SIG-M5 treated with dmso at 0.1 percent for 504 hours (cell line): ENCODE measurements around the gene IGF2BP1.
A peak's percentile ranks its signal among the peaks of the same experiment; 100 is the strongest.
"Not testable (repeated sequence)": the region's sequence is repeated elsewhere in the genome, so short reads cannot be mapped to it uniquely, and the experiment has no call there.

Experiments used
- DNase-seq: peaks from one replicate; lab custom pipeline; 2025; ENCODE audit not compliant: unreplicated experiment; lab: John Stamatoyannopoulos, UW

IGF2BP1 gene

DNA sequence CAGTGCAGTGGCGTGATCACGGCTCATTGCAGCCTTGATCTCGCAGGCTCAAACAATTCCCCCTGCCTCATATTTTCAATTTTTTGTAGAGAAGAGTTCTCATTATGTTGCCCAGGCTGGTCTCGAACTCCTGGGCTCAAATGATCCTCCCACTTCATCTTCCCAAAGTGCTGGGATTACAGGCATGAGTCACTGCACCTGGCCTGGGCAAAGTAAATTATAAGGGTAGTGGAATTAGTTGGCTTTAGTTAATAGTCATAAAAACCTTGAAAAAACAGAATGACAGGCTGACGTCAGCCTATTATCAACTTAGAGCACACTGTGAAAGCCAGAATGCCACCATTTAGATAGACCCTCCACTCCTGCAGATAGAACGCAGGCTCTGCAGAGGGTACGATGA, 91.9 kb downstream of the IGF2BP1 start:
- no peak for DNase-seq

DNA sequence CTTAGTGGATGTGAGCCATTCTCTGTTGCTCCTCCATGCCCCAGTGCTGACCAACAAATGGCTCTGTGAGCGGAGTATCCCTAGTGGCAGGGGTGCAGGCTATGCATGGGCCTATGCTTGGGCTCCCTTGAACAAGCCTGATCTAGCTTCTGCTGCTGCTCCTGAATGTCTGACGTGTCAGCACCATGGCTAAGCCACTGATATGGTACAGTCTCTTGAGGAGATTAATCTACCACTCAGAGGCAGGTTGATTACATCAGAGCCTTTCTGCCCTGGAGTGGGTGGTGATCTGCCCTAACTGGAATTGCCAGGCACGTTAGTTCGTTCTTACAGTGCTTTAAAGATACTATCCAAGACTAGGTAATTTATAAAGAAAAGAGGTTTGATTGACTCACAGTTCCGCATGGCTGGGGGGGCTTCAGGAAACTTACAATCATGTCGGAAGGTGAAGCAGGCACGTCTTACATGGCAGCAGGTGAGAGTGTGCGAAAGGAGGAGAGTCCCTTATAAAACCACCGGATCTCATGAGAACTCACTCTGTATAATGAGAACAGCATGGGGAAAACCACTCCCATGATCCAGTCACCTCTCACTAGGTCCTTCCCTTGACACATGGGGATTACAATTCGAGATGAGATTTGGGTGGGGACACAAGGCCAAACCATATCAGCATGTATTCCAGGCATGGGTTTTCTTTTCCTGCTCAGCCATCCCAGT, 93.9 kb downstream of the IGF2BP1 start:
- DNase-seq, result no peak

DNA sequence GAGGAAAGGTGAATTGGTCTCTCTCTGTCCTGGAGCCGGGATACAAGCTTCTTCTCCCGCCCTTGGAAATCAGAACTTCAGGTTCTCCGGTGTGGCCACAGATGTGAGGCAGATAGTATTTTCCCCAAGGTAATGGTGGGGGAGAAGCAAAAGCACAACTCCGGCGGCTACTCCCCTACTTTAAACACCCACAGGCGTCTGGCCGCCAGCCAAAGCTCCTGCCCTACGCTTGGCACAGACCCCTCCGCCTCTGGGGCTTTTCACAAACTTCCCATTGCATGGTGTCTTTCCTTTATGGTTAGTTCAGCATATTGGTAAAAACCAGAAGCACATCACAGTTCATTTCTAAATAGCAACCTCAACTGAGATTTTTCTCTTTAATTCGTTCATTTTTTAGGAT, 95.9 kb downstream of the IGF2BP1 start:
- no peak for DNase-seq

DNA sequence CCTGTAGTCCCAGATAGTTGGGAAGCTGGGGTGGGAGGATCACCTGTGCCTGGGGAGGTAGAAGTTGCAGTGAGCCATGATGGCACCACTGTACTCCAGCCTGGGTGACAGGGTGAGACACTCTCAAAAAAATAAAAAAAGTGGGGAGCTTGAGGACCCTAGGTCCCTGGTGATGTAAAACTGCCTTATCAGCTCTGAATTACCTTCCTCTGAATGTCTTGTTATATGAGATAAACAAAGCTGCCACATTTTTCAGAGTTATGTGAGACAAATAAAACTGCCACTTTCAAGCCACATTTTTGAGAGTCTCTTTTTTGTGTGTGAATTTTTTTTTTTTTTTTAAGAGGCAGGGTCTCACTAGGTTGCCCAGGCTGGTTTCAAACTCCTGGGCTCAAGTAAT, 103.4 kb downstream of the IGF2BP1 start:
- no peak for DNase-seq

DNA sequence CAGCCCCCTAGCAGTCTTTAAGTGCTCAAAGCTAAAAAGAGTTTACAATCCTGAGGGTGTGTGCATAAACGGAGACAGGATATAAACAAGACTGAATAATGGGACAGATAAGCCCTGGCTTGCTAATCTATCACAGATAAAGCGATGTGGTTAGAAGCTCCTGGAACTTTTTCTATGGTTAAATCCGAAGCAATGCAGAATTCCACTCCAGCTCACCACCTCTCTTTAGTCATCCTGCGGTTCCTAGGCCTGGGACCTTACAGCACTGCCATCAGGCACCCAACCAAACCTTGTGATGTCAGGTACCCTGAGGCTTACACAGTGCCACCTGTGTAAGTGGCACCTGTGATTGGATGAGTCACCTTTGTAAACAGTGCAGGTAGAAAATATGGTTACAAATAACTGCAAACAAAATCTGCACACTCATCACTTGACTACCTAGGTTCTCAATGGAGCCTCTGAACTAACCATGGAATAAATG, 103.9 kb downstream of the IGF2BP1 start:
- peak; percentile 73 for DNase-seq

DNA sequence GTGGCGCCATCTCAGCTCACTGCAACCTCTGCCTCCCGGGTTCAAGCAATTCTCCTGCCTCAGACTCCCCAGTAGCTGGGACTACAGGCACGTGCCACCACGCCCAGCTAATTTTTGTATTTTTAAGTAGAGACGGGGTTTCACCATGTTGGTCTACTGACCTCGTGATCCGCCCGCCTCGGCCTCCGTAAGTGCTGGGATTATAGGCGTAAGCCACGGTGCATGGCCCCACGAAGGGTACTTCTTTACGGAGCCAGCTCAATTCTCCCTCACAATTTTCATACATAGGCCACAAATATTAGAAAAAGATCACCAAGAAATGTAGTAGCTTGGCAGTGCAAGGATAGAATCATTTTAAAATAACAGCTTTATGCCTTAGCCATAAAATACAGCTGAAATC, 106.2 kb downstream of the IGF2BP1 start:
- DNase-seq, result not testable (repeated sequence)

DNA sequence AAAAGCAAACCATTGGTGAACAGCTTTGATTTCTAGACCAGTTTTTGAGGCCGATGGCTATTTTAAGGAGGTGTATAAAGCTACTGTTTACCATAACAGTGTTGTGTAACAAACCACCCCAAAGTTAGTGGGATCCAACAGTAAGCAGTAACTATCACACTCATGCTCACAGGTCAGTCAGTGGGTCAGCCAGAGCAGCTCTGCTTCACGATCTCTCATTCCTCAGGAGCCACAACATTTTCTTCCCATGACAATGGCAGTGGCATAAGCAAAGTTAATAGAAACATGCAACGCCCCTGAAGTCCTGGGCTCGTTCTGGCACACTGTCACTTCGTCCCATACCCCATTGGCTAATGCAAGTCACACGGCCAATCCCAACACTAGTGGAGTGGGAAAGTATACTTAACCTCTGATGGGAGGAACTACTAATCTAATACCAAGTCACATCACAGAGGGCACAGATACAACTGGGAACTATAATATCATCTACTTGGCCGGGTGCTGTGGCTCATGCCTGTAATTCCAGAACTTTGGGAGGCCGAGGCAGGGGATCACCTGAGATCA, 107.4 kb downstream of the IGF2BP1 start:
- DNase-seq, result no peak
